ENCODE data around the gene ESYT3.

The ESYT3 gene

GRCh38 chr3:138405001-138405400 is 29.4 kb upstream of the ESYT3 start:
- no peak overlapping the region for H3K9ac ChIP-seq (ENCODE audit: low read length)
- no peak overlapping the region for H3K4me2 ChIP-seq (ENCODE audit: low read depth, low read length, poor library complexity, severe bottlenecking)
- H3K27ac ChIP-seq (ENCODE audit: low read depth, low read length): no peak overlapping the region
- TF ChIP-seq CTCF (IDR thresholded peaks at IDR 0.05; ENCODE audit: insufficient read depth, low read length, poor library complexity, severe bottlenecking) (no peak), EZH2phosphoT487 (conservative IDR thresholded peaks at IDR 0.05; ENCODE audit: low read length) (no peak)
- H3K79me2 ChIP-seq (ENCODE audit: insufficient read depth, low read length): no peaks in the 10 kb centered on the region
- no peaks in the 10 kb centered on the region for H3K9me3 ChIP-seq (ENCODE audit: insufficient read depth, low read length)
- no peaks in the 10 kb centered on the region for H3F3A ChIP-seq (ENCODE audit: insufficient read depth)
- H3K36me3 ChIP-seq (ENCODE audit: low read length): no peaks in the 10 kb centered on the region
- H3K4me3 ChIP-seq (ENCODE audit: insufficient read depth, low read length, poor library complexity, severe bottlenecking): no peak overlapping the region
- H2AFZ ChIP-seq (ENCODE audit: low read depth, low read length, severe bottlenecking): no peak overlapping the region
- H3K9me2 ChIP-seq (replicated peaks; ENCODE audit: insufficient read depth, low read length): no peaks in the 10 kb centered on the region
- H4K20me1 ChIP-seq (ENCODE audit: low read depth, low read length): no peaks in the 10 kb centered on the region
- H3K27me3 ChIP-seq (ENCODE audit: low read length): no peaks in the 10 kb centered on the region

- TF ChIP-seq CTCF (IDR thresholded peaks at IDR 0.05; ENCODE audit: insufficient read depth, low read length, poor library complexity, severe bottlenecking) (no peak), EZH2phosphoT487 (conservative IDR thresholded peaks at IDR 0.05; ENCODE audit: low read length) (no peak)
- Histone ChIP-seq H3K9me3 (ENCODE audit: insufficient read depth, low read length) (no peaks in the 10 kb centered on the region), H3K27me3 (ENCODE audit: low read length) (no peaks in the 10 kb centered on the region), H3K36me3 (ENCODE audit: low read length) (no peaks in the 10 kb centered on the region), H3K4me2 (ENCODE audit: low read depth, low read length, poor library complexity, severe bottlenecking) (no peak overlapping the region), H3F3A (ENCODE audit: insufficient read depth) (no peaks in the 10 kb centered on the region), H3K79me2 (ENCODE audit: insufficient read depth, low read length) (no peaks in the 10 kb centered on the region), H4K20me1 (ENCODE audit: low read depth, low read length) (no peaks in the 10 kb centered on the region), H2AFZ (ENCODE audit: low read depth, low read length, severe bottlenecking) (no peak overlapping the region), H3K9me2 (replicated peaks; ENCODE audit: insufficient read depth, low read length) (no peaks in the 10 kb centered on the region), H3K27ac (ENCODE audit: low read depth, low read length) (no peak overlapping the region), H3K9ac (ENCODE audit: low read length) (no peak overlapping the region), H3K4me3 (ENCODE audit: insufficient read depth, low read length, poor library complexity, severe bottlenecking) (no peak overlapping the region)
These were observed 28.9 kb upstream of the ESYT3 start for GRCh38 chr3:138405486-138405885.

GRCh38 chr3:138406606-138407005 is 27.8 kb upstream of the ESYT3 start:
- TF ChIP-seq EZH2phosphoT487 (conservative IDR thresholded peaks at IDR 0.05; ENCODE audit: low read length) (no peak), CTCF (IDR thresholded peaks at IDR 0.05; ENCODE audit: insufficient read depth, low read length, poor library complexity, severe bottlenecking) (no peak)

More at GRCh38 chr3:138406606-138407005, 27.8 kb upstream of the ESYT3 start:
- no peak overlapping the region for H3K27ac ChIP-seq (ENCODE audit: low read depth, low read length)
- no peaks in the 10 kb centered on the region for H3K36me3 ChIP-seq (ENCODE audit: low read length)
- H3K9me2 ChIP-seq (replicated peaks; ENCODE audit: insufficient read depth, low read length): no peaks in the 10 kb centered on the region
- no peaks in the 10 kb centered on the region for H3K79me2 ChIP-seq (ENCODE audit: insufficient read depth, low read length)
- no peak overlapping the region for H3K4me2 ChIP-seq (ENCODE audit: low read depth, low read length, poor library complexity, severe bottlenecking)
- H3F3A ChIP-seq (ENCODE audit: insufficient read depth): no peaks in the 10 kb centered on the region
- no peak overlapping the region for H2AFZ ChIP-seq (ENCODE audit: low read depth, low read length, severe bottlenecking)
- no peaks in the 10 kb centered on the region for H3K9me3 ChIP-seq (ENCODE audit: insufficient read depth, low read length)
- no peak overlapping the region for H3K9ac ChIP-seq (ENCODE audit: low read length)
- no peaks in the 10 kb centered on the region for H3K27me3 ChIP-seq (ENCODE audit: low read length)
- no peak overlapping the region for H3K4me3 ChIP-seq (ENCODE audit: insufficient read depth, low read length, poor library complexity, severe bottlenecking)
- no peaks in the 10 kb centered on the region for H4K20me1 ChIP-seq (ENCODE audit: low read depth, low read length)
